HG02610 (cell line): ENCODE results near the gene NCOA5.

Experiments
- ATAC-seq: cut with Tn5 transposase; IDR thresholded peaks from one replicate; pipeline ENCODE4 v1.9.1; 2021; ENCODE audit warnings: mild to moderate bottlenecking, moderate library complexity; ENCODE audit not compliant: unreplicated experiment

The NCOA5 gene

DNA sequence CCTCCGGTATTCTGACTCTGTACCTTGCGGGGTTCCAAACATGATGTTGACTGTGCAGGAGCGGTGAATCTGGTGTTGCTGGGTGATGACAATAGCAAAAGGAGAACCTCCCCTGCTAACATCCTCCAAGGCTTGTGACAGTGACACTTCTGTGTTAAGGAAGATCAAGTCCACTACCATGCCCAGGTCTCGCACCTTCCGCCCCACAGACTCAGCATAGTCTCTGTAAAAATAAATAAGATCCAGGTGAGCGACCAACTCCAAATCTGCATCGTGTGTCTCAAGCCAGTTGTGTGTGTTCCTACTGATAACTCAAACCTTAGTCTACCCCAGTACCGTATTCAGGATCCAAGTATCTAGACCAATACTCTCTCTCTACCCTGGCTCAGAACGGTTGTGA, 24.8 kb downstream of the NCOA5 start:
- ATAC-seq: no peak

DNA sequence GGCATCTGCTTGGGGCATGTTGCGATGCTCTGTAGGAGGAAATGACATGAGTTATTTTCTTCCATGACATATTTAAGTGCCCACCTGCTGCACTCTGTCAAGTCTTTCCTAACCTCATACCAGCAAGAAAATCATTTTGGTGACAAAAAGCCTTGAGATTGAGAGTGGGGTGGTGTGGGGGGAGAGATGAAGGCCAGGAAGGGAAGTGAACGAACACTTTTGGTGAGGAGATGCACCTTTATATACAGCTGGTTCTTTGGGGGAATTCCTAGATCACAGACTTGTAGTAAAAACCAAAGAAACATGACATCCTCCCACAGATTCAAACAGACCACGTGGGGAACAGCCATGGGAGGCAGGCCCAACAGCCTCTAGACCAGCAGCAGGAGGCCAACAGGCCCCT, 26.1 kb downstream of the NCOA5 start:
- peak; percentile 41 for ATAC-seq

DNA sequence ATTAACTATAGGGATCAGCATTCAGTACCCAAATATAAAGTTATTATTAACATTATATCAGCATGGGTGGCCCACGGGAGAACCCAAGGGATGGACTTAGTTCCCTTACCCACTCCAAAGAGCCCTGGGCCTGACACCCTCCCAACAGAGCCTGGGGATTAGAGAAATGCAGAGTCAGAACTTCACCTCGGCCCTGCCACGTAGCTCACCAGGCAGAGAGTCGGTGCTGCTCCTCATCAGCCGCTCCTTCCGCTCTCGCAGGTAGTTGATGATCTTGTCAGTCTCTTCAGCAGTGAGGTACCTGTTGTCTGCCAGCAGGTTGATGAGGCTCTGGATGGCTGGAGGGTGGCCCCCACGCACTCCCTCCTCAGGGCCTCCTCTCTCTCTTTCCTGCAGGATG, 26.6 kb downstream of the NCOA5 start:
- no peak for ATAC-seq

DNA sequence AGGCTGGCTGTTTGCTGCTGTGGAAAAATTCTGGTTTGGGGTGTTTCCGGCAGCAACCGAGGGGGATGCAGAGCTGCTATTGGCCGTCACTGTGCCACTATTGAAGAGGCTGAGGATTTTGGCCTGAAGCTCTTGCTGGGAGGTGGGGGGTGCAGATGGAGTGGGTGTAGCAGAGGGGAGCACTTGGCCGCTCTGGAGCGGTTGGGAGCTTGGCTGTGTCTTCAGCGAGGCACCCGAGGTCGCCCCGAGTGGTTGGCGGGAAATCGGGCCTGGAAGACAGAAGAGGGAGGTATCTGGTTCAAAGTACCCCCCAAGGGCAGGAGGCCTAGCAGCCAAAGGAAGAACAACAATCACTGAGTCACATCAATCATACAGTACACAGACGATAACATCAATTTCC, 27.1 kb downstream of the NCOA5 start:
- ATAC-seq: no peak

DNA sequence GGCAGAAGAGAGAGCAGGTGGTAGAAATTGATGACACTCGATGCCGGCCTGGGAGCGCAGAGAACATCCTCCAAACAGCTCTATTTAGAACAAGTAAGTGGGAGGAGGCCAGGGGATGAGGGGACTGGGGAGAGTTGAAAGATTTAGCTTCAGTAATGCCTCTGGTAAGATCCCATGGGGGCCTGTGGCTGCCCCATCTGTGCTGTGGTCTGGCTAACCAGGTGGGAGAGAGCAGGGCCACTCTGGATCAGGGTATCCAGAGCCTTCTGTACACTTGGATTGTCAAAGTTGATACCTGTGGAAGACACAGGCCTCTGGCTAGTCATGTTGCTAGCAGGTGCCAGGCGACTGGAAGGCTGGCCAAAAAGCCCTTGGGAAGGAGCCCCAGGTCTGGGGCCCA, 27.6 kb downstream of the NCOA5 start:
- no peak for ATAC-seq

DNA sequence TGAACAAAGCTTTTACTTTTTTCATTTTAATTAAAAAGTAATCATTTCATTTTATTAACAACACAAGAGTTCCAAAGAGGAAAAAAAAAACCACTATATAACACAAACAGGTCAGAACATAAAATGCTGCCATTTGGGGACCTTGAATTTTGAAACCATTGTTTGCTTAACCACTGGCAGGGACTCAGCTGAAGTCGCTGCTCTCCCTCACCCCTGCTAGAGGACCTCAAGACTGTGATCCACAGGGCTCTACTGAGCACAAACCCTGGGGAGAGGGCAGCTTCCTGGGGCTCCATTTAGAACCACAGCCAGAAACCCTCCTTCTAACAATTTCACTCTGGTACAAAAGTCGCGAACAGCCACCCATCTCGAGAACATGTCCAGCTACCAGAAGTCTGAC, 28.8 kb downstream of the NCOA5 start:
- no peak for ATAC-seq

DNA sequence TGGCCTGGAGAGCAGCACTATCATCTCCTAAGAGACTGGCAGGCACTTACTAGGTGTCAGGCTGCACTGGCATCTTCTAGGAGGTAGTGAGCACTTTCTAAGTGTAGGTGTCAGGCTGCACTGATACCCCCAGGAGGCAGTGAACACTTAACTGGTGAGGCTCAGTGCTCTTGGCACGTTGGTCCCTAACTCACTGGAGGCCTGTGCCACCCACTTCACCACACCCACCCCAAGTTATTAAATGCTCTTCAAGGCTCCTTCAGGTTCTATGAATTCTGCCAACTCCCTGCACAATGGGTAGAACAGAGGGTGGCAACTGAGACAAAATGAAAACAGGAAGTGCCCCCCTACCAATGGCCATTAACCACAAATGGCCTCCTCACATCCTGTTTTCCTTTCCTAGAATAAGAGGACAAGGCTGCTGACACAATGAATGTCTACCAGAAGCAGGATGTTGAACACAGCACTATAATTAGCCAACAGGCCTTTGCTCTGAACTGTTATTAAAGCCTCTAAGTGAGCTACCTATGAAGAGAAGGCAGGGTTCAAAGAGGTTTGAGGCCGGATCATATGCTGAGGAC, 29.4 kb downstream of the NCOA5 start:
- ATAC-seq: no peak

DNA sequence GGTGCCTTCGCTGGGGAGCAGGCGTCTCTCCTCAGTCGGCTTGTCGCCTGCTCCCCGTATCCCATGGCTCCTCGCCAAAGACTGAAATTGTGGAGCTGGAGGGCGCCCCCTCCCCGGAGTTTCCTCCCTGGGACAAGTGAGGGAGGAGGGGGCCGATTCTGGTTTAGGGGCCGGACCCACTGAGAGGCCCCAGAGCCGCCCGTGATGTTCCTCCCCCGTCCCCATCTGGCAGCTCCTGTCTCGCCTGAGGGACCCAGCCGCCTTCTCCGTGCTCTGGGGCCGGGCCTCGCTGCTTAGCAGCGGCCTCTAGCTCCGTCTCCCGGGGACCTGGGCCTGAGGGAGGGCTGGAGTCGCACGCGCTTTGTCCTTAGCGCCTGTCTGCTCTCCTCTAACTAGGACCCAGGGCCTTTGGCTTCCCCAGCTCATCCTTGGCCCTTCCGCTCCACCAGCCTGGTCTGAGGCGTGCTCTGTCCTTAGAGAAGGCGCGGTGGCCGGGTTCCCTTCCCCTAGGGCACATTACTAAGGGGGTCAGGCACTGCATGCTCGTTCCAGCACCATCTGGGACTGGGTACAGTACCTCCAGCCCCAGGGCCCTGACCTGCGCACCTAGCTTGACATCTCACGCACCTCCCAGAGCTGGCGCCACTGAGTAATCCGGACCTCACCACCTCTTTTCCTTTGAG, 31.0 kb downstream of the NCOA5 start:
- no peak for ATAC-seq

DNA sequence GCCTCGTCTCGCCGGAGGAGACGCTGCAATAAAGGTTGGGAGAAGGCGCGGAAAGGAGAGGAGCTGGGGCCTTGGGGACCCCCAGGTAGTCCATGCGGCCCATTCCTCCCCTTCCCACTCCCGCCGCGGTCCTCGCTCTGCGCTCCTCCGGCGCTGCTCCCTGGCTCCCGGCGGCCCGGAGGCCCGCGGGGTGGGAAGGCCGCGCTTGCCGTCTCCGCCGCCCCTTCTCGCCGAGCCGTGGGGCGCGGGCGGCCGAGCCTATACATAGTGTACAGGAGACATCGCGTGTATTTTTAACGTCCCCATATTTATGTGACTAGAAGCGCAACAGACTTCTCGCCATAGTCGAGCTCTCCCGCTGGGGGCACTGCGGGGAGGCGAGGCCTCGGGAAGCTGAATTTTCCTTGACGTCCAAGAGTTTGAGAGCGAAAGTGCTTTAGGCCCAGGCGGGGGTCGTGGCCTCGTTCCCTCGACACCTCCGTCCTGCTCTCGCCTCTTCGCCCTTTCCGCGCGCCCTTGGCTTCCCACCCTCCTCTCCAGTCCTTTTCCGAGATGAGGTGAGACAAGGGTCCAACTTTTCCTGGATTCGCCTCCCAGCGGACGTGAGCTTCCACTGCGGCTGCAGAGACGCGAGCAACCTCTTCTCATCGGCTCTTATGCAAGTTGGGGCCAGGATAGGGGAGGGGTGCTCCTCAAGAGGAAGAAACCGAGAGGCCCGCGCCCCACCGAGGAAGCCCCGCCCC, 31.7 kb downstream of the NCOA5 start:
- no peak for ATAC-seq

DNA sequence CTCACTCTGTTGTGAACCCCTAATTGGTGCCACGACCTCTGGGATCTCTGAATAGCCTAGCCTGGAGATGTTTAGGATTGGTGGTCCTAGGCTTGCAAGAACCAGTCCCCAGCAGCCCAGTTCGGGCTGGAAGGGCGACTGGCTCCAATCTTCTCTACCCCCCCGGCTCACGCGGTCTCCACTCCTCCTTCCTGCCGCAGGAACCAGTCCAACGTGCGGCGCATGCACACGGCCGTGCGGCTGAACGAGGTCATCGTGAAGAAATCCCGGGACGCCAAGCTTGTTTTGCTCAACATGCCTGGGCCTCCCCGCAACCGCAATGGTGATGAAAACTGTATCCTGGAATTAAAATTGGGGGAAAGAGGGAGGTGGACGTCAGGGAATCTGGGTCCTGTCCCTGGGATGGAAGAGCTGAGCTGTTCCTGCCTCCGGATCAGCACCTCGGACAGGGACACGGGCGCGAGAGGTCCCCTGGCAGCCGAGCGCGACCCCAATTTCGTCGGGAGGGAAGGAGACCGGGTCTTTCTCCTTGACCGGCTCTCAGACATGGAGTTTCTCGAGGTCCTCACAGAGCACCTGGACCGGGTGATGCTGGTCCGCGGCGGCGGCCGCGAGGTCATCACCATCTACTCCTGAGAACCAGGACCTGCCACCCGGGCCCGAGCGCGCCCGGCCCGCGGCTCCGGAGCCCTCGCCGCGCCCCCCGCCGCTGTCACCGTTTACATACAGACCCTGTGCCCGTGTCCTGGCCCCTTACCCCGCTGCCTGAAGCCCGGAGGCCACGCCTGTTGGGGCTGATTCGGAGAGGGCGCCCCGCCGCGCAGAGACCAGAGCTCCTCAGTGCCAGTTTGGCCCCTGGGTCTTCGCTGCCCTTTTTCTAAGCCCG, 32.5 kb downstream of the NCOA5 start:
- ATAC-seq: no peak

DNA sequence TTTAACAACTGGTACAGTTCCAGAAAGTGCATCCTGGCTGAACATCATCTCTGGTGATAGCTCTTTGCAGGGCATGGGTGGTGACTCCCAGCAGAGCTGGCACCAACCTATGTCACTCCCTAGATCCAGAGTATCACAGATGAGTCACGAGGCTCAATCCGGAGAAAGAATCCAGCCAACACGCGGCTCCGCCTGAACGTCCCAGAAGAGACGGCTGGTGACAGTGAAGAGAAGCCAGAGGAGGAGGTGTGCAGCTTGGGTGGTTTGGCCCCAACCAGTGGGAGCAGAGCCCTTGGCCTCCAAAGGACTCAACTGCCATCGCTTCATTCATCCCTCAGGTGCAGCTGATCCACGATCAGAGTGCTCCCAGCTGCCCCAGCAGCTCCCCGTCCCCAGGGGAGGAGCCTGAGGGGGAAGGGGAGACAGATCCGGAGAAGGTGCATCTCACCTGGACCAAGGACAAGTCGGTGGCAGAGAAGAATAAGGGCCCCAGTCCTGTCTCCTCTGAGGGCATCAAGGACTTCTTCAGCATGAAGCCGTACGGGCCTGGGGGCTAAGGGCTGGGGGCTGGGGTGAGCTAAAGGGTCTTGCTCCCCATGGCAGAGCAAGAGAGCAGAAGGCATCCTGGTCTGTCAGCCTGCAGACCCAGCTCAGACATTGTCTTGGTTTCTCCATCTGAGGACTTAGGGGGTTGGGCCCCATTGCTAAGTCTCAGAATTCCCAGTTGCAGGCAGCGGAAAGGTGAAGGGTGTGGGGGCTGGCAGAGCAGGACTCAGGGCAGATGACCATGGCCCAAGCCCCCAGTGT, 33.5 kb downstream of the NCOA5 start:
- no peak for ATAC-seq

DNA sequence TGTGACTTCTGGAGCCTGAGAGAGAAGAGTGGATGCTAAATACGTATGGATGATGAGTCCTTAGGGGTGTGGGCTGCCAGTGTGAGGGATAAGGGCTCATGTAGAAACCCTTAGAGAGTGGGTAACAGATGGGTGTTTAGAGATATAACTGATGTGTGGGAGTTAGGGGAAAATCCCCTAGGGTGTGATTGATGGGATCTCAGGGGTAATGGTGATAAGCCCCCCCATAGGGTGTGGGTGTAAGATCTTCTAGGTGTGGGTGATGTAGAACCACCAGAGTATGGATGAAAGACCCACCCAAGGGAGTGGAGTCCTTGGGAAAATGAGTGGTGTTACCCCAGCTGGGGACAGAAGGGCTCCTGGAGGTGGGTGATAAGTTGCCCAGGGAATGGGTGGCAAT, 34.5 kb downstream of the NCOA5 start:
- ATAC-seq: no peak

DNA sequence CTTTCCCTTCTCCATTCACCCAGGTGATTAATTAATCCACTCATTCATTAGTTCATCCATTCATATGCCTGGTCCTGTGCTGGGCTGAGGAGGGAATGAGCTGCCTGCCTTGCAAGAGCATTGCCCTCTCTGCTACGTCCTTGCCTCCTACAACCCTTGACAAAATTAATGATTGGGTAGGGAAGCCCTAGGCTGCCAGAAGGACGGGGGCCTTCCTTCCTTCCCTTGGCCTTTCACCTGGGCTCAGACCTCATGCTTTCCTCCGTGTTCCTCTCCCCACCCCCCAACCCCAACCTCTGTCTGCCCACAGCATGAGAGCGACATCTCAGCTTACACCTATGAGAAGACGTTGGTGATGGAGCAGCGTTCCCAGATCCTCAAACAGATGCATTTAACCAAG, 35.2 kb downstream of the NCOA5 start:
- no peak for ATAC-seq

DNA sequence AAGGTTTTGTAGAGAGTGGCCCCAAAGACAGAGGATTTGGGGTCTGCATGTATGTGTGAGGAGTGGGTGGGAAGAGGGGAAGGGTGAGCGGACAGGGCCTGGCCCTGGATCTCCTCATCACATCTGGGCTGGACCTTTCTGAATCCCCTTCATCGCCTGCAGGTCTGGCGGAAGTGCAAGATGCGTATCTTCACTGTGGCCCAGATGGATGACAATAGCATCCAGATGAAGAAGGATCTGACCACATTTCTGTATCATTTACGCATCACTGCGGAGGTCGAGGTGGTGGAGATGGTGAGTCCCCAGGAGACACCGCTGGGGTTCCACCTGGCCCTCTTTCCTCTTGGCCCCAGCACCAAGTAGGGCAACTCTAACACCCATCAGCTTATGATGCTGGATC, 36.3 kb downstream of the NCOA5 start:
- no peak for ATAC-seq

DNA sequence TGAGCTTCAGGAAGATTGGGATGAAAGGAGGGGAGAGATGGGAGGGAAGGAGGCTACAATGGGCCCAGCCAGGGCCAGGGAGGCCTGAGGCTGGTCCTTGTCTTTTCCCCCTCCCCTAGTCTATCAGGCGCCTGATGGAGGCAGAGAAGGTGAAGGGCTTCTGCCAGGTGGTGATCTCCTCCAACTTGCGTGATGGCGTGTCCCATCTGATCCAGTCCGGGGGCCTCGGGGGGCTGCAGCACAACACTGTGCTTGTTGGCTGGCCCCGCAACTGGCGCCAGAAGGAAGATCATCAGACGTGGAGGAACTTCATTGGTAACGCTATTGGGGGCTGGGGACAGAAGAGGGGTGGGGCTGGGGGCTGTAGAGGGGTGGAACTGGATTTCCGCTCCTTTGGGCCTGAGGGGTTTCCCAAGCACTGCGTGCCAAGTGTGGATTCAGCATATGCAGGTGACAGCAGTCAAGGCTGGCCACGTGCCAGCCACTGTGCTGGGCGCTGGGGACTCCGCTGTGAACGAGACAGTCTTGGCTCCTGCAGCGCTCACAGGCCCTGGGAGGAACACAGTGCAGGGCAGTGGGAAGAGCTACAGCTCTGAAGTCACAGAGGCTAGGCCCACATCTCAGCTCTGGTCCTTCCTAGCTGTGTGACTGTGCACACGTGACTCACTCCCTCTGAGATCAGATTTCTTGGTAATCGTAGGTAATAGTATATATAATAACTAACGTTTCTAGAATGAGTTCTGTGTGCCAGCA, 38.0 kb downstream of the NCOA5 start:
- no peak for ATAC-seq

DNA sequence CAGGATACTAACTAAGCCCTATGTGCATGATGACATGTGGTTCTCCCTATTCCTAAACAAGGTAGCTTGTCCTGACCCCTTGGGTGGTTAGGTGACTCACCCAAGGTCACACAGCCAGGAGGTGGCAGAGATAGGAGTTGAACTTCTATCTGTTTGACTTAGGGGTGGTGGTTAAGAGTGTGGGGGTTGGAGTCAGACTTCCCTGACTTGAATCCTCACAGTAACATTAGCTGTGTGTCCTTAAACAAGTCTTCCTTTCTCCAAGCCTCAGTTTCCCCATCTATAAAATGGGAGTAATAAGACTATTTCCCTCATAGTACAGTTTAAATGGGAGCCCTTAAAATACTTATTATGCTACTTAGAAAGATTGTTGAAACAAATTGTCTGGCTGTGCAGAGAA, 38.9 kb downstream of the NCOA5 start:
- ATAC-seq: no peak

DNA sequence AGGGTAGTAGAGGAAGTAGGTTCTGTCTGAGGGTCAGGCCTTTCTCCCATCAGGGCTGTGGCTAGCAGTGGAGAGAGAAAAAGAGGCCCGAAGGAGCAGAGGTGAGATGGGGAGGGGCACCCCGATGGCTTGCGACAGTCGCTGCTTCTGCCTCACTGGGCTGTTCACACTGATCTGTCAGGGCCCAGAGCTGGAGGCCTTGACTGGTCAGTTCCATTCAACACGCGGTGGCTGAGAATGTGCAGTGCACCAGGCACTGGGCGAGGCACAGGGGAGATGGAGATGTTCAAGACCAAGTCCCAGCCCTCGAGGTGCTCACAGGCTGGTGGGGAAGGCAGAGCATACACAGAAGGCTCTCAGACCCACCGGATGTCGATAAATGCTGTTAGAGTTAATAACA, 39.3 kb downstream of the NCOA5 start:
- no peak for ATAC-seq

DNA sequence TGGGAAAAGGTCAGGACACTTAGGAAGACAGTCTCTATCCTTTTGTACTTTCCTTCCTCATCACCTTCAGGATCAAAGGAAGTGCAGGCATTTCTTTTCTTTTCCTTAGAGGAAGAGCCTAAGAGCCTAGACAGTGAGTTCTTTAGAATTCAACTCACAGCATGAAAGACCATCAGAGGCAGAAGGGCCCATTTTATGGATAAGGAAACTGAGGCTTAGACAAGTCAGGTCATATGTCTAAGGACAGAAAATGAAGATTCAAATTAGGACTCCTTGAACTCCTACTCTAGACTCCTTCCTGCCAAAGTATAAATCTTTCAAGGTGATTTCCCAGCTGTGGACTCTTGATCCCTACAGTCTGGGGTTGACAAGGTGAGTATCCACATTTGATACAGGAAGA, 39.9 kb downstream of the NCOA5 start:
- ATAC-seq: no peak

DNA sequence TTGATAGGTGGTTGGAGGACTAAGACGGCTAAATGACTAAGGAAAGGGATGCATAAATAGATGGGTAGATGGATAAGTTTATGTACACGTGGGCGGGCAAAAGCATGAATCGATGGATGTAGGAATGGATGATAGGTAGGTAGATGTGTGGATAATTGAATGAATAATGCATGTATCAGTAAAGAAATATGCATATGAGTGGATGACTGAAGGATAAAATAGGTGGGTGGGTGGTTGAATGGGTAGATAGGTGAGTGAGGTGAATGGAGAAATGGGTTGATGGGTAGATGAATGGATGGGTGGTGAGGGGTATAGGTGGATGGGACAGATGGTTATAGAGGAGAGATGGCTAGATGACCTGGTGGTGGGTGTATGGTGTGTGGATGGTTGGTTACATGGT, 40.6 kb downstream of the NCOA5 start:
- ATAC-seq: no peak

DNA sequence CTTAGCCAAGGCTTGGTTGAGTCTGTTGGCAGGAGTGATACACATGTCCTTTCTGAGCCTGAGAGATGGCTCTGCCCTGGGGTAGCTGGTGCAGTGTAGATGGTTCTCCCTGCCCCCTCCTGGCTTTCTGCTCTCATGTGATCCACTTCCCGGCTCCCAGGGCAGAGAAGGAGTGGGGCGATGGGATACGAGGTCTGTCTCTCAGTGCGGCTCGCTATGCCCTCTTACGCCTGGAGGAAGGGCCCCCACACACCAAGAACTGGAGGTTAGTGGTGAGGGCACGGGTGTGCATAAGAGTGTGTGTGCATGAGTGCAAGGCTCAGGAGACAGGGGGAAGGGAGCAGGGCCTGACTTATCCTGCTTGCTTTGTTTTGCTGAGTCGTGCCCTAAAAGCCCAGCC, 41.9 kb downstream of the NCOA5 start:
- no peak for ATAC-seq
